Measurements from ENCODE around the gene ZNF462.
A peak's percentile ranks its signal among the peaks of the same experiment; 100 is the strongest.

ZNF462 gene

GRCh38 chr9:106883626-106884190 lies 20.7 kb downstream of the ZNF462 start:
- H3K4me3 ChIP-seq (replicated peaks in 1 of 2; ENCODE audit: low read depth in 2 of 2, low read length in 2 of 2), result no peak overlapping the region
- DNase-seq (ENCODE audit: low read depth in 2 of 2), result peak in 1 of 2 donors; percentile 29
- TF ChIP-seq CTCF (IDR thresholded peaks at IDR 0.05; ENCODE audit: low read depth, low read length), result no peak

- peak; percentile 71 to 91 for DNase-seq (ENCODE audit: low read depth in 2 of 2)
- no peak overlapping the region for H3K4me3 ChIP-seq (replicated peaks in 1 of 2; ENCODE audit: low read depth in 2 of 2, low read length in 2 of 2)
- no peak for TF ChIP-seq CTCF (IDR thresholded peaks at IDR 0.05; ENCODE audit: low read depth, low read length)
Measured at GRCh38 chr9:106885451-106885850, 22.5 kb downstream of the ZNF462 start.

- no peak overlapping the region for H3K4me3 ChIP-seq (replicated peaks in 1 of 2; ENCODE audit: low read depth in 2 of 2, low read length in 2 of 2)
- TF ChIP-seq CTCF (IDR thresholded peaks at IDR 0.05; ENCODE audit: low read depth, low read length), result no peak
- peak in 1 of 2 donors; percentile 42 for DNase-seq (ENCODE audit: low read depth in 2 of 2)
Measured at GRCh38 chr9:106886111-106887046, 23.4 kb downstream of the ZNF462 start.

GRCh38 chr9:106887066-106887465 lies 24.1 kb downstream of the ZNF462 start:
- H3K4me3 ChIP-seq (replicated peaks in 1 of 2; ENCODE audit: low read depth in 2 of 2, low read length in 2 of 2), result no peak overlapping the region
- no peak for TF ChIP-seq CTCF (IDR thresholded peaks at IDR 0.05; ENCODE audit: low read depth, low read length)
- no peak for DNase-seq (ENCODE audit: low read depth in 2 of 2)

- TF ChIP-seq CTCF (IDR thresholded peaks at IDR 0.05; ENCODE audit: low read depth, low read length), result no peak
- H3K4me3 ChIP-seq (replicated peaks in 1 of 2; ENCODE audit: low read depth in 2 of 2, low read length in 2 of 2), result no peak overlapping the region
- DNase-seq (ENCODE audit: low read depth in 2 of 2), result no peak
Measured at GRCh38 chr9:106889061-106889590, 26.2 kb downstream of the ZNF462 start.

- no peak for TF ChIP-seq CTCF (IDR thresholded peaks at IDR 0.05; ENCODE audit: low read depth, low read length)
- peak; percentile 43 to 61 for DNase-seq (ENCODE audit: low read depth in 2 of 2)
- no peak overlapping the region for H3K4me3 ChIP-seq (replicated peaks in 1 of 2; ENCODE audit: low read depth in 2 of 2, low read length in 2 of 2)
Measured at GRCh38 chr9:106890608-106891007, 27.6 kb downstream of the ZNF462 start.

Data from cardiac fibroblast (primary cell).